ENCODE data around the gene SUCLG2. TPM values are rescaled to one million over a fixed set of nuclear protein-coding genes. Genes with fewer than 3 reads are reported as not detected.

The SUCLG2 gene
- total RNA-seq, 4 donors from 2014 or later: 29.5 to 40.2 (median 35.7) TPM

- TF ChIP-seq POLR2AphosphoS5 (IDR thresholded peaks at IDR 0.05): no peak
- TF ChIP-seq EP300 (IDR thresholded peaks at IDR 0.05): no peak
- no peak for TF ChIP-seq POLR2A (IDR thresholded peaks at IDR 0.05)
- TF ChIP-seq, protein P1, sequence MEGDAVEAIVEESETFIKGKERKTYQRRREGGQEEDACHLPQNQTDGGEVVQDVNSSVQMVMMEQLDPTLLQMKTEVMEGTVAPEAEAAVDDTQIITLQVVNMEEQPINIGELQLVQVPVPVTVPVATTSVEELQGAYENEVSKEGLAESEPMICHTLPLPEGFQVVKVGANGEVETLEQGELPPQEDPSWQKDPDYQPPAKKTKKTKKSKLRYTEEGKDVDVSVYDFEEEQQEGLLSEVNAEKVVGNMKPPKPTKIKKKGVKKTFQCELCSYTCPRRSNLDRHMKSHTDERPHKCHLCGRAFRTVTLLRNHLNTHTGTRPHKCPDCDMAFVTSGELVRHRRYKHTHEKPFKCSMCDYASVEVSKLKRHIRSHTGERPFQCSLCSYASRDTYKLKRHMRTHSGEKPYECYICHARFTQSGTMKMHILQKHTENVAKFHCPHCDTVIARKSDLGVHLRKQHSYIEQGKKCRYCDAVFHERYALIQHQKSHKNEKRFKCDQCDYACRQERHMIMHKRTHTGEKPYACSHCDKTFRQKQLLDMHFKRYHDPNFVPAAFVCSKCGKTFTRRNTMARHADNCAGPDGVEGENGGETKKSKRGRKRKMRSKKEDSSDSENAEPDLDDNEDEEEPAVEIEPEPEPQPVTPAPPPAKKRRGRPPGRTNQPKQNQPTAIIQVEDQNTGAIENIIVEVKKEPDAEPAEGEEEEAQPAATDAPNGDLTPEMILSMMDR (IDR thresholded peaks at IDR 0.05): no peak
- WGBS: 78% methylated on average over 3 of the region's 3 CpGs
- no peaks in the 10 kb centered on the region for H3K9me3 ChIP-seq
- H3K27ac ChIP-seq: no peak overlapping the region
- H3K4me1 ChIP-seq: no peaks in the 10 kb centered on the region
- H3K36me3 ChIP-seq: peaks cover 28% of the 10 kb centered on the region
- H3K27me3 ChIP-seq: no peaks in the 10 kb centered on the region
- DNase-seq (ENCODE audit: low spot score in 2 of 2): no peak
- H3K4me3 ChIP-seq: no peak overlapping the region
These were observed 138.6 kb downstream of the SUCLG2 start for GRCh38 chr3:67515778-67516177.

GRCh38 chr3:67509471-67510075, 144.8 kb downstream of the SUCLG2 start:
- TF ChIP-seq, protein P1 (IDR thresholded peaks at IDR 0.05): no peak
- TF ChIP-seq POLR2AphosphoS5 (IDR thresholded peaks at IDR 0.05) (no peak), EP300 (IDR thresholded peaks at IDR 0.05) (no peak), POLR2A (IDR thresholded peaks at IDR 0.05) (no peak)
- Histone ChIP-seq H3K4me1 (no peaks in the 10 kb centered on the region), H3K27me3 (no peaks in the 10 kb centered on the region), H3K36me3 (peaks cover 24% of the 10 kb centered on the region), H3K27ac (no peak overlapping the region), H3K4me3 (no peak overlapping the region), H3K9me3 (no peaks in the 10 kb centered on the region)
- WGBS: 86% methylated on average over 4 of the region's 4 CpGs
- no peak for DNase-seq (ENCODE audit: low spot score in 2 of 2)

DNA sequence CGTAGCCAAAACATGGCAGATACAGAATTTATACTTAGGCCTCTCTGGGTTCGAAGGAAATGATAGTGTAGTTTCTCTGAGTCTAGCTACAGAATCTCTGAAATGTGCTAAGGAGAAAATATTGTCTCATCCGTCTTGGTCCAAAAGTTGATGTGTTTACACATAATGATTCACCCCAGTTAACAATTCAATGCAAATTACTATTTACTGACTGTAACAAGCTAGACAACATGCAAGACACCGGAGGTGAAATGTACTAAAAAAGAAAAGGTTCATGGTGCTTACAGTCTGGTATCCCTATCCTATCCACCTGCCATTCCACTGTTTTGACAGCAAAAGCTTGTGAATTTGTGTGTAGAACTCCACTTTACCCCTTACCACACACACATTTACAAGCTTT, 146.8 kb downstream of the SUCLG2 start:
- Histone ChIP-seq H3K4me3 (no peak overlapping the region), H3K9me3 (no peaks in the 10 kb centered on the region), H3K4me1 (no peaks in the 10 kb centered on the region), H3K36me3 (peaks cover 25% of the 10 kb centered on the region), H3K27ac (no peak overlapping the region), H3K27me3 (no peaks in the 10 kb centered on the region)
- no peak for TF ChIP-seq POLR2A (IDR thresholded peaks at IDR 0.05)
- TF ChIP-seq, protein P1 (IDR thresholded peaks at IDR 0.05): no peak
- no peak for TF ChIP-seq POLR2AphosphoS5 (IDR thresholded peaks at IDR 0.05)
- TF ChIP-seq EP300 (IDR thresholded peaks at IDR 0.05): no peak
- WGBS: 96% methylated on average over 4 of the region's 4 CpGs
- no peak for DNase-seq (ENCODE audit: low spot score in 2 of 2)

DNA sequence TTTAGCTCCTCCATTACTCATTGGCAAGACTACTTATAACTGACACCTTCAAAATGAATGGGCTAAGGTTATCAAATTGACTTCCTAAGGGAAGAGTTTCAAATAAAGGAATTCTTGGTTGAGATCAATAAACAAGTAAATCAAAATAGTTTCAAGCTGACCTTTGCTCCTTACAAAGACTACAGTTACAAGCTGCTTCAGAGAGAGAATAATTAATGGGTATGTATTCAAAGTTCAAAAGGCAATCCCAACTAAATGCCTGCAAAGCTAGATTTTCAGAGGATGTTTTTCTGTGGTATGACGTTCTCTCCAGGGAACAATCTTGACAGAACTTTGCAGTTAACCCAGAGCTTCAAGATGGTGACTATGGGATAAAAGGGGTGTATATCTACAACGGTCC, 153.7 kb downstream of the SUCLG2 start:
- DNase-seq (ENCODE audit: low spot score in 2 of 2): no peak
- Histone ChIP-seq H3K4me1 (no peaks in the 10 kb centered on the region), H3K27ac (no peak overlapping the region), H3K9me3 (no peaks in the 10 kb centered on the region), H3K36me3 (peaks cover 19% of the 10 kb centered on the region), H3K4me3 (no peak overlapping the region), H3K27me3 (no peaks in the 10 kb centered on the region)
- WGBS: 71% methylated on average over 2 of the region's 2 CpGs
- TF ChIP-seq EP300 (IDR thresholded peaks at IDR 0.05) (no peak), POLR2A (IDR thresholded peaks at IDR 0.05) (no peak), POLR2AphosphoS5 (IDR thresholded peaks at IDR 0.05) (no peak)
- TF ChIP-seq, protein P1 (IDR thresholded peaks at IDR 0.05): no peak

- Histone ChIP-seq H3K36me3 (peaks cover 20% of the 10 kb centered on the region), H3K4me3 (no peak overlapping the region), H3K27ac (no peak overlapping the region), H3K27me3 (no peaks in the 10 kb centered on the region), H3K4me1 (no peaks in the 10 kb centered on the region), H3K9me3 (no peaks in the 10 kb centered on the region)
- DNase-seq (ENCODE audit: low spot score in 2 of 2): no peak
- TF ChIP-seq POLR2AphosphoS5 (IDR thresholded peaks at IDR 0.05) (no peak), EP300 (IDR thresholded peaks at IDR 0.05) (no peak), POLR2A (IDR thresholded peaks at IDR 0.05) (no peak)
- TF ChIP-seq, protein P1 (IDR thresholded peaks at IDR 0.05): no peak
These were observed 156.7 kb downstream of the SUCLG2 start for GRCh38 chr3:67497746-67498145.
